ENCODE results near the gene RNF126.
"Not testable (repeated sequence)": the region's sequence is repeated elsewhere in the genome, so short reads cannot be mapped to it uniquely, and the experiment has no call there.

Gene RNF126

GRCh38 chr19:662962-663681 is at the start of gene RNF126:
Gene RNF126, minus strand, starts transcription at chr19:663214. Its CDS starts 93 bp downstream, at chr19:663121.
- peak; percentile 95 for DNase-seq

DNA sequence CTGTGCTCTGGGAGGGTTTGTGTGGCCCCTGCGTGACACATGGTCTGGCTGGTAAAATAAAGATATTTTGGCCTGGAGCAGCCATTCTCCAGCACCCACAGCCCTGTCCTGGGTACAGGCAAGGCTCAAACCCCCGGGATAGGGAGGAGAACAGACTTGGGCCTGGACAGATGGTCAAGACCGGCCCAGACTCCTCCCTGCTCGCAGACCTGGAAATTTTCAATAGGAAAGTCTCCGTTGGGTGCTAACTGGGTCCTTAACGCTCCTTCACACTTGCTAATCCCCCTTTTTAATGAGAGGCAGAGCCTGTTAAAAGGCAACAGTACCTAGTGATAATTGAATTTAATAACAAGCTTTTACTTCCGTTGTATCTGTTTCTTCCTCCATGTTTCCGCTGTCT is 48.2 kb upstream of the RNF126 start:
- DNase-seq = no peak

DNA sequence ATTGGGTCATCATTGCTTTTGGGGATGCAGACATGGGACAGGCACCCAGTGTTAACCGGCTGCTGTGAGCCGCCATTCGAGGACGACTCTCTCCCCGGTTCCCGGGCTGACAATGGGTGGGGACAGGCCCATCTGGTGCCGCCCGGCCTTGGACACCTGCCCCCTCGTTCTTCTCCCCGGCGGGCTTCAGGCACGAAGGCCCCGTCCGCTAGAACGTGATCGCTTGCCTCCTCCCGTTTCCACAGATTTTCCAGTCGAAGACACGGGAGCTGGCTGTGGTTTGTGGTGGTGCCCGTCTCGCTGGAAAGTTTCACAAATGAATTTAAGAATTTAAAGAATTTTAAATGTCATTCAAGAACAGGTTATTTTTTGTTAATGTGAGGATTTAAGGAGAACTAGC is 47.8 kb upstream of the RNF126 start:
- DNase-seq = no peak

DNA sequence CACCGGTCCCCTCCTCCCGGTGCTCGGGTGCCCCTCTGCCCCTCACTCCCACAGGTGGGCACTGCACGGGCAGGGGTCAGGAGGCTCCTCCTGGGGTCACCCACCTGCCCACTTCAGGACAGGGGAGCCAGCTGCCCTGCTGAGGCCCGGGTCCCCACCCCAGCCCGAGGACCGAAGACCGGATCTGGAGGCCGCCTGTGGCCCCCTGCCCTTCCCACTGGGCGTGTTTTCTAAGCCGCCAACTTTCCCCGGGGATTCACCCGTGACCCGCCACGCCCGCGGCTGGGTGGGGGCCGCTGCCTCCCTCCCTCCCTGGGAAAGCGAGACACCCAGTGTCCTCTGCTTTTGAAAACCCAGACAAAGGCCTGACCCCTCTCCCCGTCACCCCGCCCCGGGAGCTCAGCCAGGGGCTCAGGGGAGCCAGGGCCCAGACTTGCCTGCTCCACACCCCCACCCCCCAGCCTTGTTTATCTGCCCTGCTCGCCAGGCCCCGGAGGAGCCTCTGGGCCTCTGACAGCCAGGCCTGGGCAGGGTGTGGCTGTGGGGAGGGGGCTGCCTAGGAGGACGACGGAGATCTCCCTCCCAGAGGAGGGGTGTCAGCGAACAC is 47.1 kb upstream of the RNF126 start:
- no peak for DNase-seq

DNA sequence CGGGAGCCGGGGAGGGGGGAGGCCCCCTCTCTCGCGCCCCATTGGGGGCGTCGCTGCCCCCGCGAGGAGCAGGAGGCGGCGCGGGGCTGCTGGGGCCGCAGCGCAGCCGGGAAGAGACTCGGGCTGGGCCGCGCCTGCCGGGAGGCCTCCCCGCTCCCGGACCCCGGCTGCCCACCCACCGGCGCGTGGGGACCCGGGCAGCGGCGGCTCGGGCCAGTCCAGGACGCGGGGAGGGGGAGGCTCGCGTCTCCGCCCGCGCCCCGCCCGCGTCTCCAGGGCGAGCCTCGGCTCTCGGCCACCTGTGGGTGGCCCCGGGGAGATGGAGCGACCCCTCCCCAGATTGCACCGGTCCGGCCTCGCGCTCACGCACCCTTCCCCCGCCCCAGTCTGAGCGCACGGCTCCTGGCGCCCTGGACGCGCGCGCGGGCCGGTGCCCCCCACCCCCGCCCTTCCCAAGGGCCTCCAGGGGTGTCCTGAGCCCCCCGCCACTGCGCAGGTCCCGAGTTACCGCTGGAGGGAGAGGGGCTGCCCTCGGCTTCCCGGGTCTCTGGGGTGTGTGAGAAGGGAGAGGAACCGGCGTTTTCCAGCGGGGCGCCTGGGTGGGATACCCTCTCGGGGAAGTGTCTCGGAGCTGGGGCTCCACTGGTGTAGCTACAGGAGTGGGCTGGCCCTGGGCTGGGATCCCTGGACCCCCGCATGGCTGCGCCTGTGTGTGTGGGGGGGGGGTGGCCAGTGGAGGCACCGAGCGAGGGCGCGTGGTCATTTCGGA is 46.4 kb upstream of the RNF126 start:
- DNase-seq = no peak

DNA sequence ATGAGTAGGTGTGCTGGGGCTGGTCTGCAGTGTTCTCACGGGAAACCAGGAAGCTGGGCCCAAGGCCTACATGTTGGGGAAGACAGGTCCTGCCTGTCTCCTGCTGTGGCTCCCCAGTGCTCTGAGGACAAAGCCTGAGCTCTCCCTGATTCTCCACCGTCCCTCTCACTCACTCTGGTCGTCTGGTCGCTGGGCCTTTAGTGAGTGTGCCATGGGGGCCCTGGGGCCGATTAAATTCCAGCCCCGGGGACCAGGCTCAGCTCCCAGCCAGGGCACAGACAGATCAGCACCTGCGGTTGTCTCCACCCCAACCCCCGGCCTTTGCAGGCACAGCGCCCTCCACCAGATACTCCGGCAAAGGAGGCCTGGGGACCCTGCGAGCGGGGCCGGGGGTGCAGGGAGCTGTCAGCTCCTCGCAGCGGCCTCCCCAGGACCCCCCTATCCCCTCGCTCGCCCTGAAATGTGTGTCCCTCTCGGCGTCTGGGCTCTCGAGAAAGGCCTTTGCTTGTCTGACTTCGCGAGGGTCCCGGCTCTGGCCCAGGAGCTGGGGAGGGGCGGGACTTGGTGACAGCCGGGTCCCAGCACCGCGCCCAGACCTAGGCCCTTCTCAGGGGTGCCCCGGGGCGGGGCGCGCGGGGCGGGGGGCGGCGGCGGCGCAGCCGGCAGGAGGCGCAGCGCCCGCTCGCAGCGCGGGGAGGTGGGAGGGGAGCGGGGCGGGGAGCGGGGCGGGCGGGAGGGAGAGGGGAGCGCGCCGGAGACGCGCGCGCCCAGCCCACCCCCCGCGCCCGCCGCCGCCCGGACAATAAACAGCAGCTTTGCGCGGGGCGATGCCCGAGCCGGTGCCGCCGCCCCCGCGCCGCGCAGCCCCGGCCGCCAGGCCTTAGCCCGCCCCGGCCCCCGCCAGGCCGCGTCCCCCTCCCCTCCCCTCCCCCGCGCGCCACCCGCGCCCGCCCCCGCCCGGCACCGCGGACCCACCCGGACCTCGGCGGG is 45.4 kb upstream of the RNF126 start, which contains the start of gene PALM:
Gene PALM (plus strand): TSS at position 782 of the 990 bp plus-strand sequence. CDS start 212 bp downstream, outside the sequence.
- DNase-seq = no peak

GRCh38 chr19:704447-704741 is 41.4 kb upstream of the RNF126 start:
- no peak for DNase-seq

DNA sequence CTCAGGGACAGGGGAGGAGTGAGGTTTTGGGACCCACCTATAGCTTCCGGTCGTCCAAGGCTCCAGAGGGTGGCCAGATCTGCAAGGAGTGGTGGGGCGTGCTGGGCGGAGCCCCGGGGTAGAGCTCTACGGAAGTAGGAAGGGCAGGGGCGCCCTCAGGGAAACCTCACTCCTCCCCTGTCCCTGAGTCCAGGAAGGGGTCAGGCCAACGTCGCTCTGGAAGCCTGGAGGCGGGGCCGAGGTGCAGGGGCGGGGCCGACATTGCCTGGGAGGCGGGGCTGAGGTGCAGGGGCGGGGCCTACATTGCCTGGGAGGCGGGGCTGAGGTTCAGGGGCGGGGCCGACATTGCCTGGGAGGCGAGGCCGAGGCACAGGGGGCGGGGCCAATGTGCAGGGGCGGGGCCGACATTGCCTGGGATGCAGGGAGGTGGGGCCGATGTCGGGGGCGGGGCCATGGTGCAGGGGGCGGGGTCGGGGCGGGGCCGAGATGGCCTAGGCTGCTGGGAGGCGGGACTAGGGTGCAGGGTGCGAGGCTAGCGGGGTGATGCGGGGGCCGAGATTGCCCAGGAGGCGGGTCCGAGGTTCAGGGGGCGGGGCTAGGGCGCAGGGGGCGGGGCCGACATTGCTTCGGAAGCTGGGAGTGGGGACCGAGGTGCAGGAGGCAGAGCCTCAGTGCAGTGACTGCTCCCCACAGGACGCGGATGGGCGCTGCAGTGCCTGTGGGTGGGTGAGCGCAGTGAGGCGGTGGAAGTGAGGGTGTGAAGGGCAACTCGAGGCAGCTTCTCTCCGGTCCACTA is 40.8 kb upstream of the RNF126 start:
- peak; percentile 65 for DNase-seq

DNA sequence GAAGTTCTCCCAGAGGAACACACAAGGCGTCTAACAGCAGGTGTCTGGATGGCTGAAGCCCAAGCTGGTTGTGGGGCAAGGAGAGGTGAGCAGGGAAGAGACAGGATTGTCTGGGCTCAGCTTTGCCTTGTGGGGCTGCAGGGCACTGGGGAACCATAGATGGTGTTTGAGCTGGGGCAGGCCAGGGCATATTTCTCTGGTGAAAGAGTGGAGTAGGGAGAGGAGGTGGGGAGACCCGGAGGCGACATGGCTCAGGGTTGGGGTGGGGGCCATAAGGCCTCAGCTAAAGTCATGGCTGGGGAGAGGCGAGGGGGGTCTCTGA is 40.3 kb upstream of the RNF126 start:
- DNase-seq = no peak

DNA sequence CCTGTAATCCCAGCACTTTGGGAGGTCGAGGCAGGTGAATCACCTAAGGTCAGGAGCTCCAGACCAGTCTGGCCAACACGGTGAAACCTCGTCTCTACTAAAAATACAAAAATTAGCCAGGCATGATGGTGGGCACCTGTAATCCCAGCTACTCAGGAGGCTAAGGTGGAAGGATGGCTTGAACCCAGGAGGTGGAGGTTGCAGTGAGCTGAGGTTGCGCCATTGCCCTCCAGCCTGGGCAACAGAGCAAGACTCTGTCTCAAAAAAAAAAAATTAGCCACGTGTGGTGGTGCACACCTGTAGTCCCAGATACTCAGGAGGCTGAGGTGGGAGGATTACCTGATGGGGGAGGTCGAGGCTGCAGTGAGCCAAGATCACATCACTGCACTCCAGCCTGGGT is 39.8 kb upstream of the RNF126 start:
- not testable (repeated sequence) for DNase-seq

- not testable (repeated sequence) for DNase-seq
Observed at GRCh38 chr19:699885-700284, 36.9 kb upstream of the RNF126 start.

DNA sequence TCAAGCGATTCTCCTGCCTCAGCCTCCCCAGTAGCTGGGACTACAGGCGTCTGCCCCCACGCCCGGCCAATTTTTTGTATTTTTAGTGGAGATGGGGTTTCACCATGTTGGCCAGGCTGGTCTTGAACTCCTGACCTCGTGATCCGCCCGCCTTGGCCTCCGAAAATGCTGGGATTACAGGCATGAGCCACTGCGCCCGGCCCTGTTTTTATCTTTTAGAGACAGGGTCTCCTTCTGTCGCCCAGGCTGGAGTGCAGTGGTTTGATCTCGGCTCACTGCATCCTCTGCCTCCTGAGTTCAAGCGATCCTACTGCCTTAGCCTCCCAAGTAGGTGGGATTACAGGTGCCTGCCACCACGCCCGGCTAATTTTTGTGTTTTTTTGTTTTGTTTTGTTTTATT is 35.5 kb upstream of the RNF126 start:
- DNase-seq = not testable (repeated sequence)

GRCh38 chr19:695352-695949 is 32.4 kb upstream of the RNF126 start, which contains the start of gene PRSS57:
Gene PRSS57, minus strand, starts transcription at chr19:695452. Its CDS starts 22 bp downstream, at chr19:695430.
- DNase-seq = no peak

DNA sequence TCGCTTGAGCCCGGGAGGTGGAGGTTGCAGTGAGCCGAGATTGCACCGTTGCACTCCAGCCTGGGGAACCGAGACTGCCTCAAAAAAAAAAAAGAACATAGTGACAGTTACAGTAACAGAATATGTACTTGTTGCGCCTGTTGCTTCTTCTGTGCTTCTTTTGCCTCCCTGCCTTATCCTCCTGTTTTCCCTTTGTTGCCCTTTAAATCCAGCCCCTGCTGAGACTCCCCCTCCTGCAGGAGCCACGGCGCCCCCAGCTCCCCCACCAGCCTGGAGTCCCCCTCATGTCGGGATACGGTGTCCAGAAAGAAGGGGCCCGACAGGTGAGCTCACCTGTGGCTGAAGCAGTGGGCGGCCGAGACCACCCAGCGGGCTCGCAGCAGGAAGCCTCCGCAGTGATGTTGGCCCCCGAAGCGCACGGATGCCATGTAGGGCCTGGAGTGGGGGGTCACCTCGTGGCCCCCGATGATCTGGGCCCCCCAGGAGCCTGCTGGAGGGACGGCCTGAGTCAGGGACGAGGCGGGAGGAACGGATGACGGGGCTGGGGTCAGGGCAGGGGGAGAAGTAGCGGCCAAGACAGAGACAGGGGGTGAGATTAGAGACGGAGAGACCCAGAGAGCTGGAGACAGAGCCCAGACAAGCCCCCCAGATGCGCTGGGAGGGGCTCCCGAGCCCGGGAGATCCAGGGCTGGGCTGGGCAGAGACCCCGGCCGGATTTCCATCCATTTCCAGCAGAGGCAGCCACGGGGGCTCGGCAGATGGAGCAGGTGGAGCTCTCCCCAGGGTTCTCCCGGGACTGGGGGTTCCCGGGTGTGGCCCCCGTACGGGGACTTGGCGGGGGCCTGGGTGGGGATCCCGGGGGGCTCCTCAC is 31.7 kb upstream of the RNF126 start:
- no peak for DNase-seq

- no peak for DNase-seq
Observed at GRCh38 chr19:690203-690602, 27.2 kb upstream of the RNF126 start.

GRCh38 chr19:688992-689391 is 26.0 kb upstream of the RNF126 start:
- no peak for DNase-seq

DNA sequence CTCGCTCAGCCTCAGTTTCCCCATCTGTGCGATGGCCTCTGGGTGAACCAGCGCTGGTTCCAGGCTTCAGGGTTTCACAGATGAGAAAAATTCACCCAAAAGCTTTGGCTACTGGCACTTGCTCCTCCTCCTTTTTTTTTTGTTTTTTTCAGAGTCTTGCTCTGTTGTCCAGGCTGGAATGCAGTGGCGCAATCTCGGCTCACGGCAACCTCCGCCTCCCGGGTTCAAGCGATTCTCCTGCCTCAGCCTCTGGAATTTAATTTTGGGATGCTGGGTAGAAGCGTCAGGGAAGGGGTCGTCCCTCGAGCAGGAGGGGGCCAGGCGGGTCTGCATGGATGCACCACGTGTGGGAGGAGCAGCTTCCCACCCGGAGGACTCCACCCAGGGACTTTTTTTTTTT is 25.2 kb upstream of the RNF126 start:
- no peak for DNase-seq

DNA sequence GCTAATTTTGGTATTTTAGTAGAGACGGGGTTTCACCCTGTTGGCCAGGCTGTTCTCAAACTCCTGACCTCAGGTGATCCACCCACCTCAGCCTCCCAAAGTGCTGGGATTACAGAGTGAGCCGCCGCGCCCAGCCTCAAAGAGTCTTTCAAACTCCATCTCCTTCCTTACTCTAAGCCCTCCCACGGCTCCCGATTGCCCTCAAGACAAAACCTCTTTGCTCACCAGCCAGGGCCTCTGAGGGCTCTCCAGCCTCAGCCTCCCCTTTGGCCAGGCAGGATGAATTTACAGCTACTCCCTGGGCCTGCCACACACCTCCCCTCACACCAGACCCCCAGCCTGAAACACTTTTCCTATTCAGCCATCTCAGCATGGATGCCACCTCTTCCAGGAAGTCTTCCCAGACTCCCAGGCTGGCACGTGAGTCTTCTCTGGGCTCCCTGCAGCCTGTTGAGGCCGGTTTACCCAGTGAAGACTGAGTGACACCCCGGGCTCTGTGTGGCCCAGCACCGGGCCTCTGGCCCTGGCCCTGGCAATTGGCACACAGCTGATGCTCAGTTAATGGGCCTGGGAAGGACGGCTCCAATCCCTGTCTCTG is 24.7 kb upstream of the RNF126 start:
- no peak for DNase-seq

DNA sequence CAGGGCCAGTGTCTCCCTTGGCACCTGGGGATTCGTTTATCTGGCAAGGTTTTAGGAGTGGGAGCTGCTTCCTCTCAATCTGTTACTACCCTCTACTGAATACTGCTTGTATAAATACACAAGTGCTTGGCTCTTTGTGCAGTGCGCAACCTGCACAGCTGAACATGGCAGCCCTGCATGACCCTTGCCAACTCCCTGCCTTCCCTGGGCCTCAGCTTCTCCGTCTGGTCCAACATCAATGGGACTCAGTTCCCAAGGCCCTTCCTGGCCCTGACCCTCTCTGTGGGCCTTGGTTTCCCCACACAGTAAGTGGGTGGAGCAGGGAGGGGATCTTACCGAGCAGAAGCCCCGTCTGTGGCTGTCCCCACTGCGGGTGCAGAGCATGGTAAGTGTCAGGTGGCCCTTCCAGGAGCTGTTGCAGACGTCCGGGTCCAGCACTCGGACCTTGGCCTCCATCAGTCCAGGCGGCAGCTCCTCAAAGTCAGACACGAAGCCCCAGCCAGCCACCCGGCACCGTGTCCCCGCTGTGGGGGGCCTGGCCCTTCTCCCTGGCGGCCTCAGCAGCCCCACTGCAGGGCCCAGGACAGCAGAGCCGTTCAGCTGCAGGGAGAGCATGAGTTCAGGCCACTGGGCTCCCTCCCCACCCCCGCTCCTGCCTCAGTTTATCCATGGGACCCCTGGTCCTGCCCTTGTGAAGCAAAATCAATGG is 23.7 kb upstream of the RNF126 start:
- DNase-seq = no peak

All from CD4-positive, alpha-beta T cell treated with Interleukin-17A for 1 hour (primary cell).